Glutamatergic neuron (in vitro differentiated cells): ENCODE results near the gene EDA. TPM values are rescaled to one million over a fixed set of nuclear protein-coding genes. Genes with fewer than 3 reads are reported as not detected.

Source experiments
- DNase-seq: peaks from one replicate; pipeline ENCODE4 v3.0.0; 2022
- H3K27ac Mint-ChIP-seq: one replicate; pipeline ENCODE4 v1.8.0; 2020; ENCODE audit warnings: mild to moderate bottlenecking, mixed read lengths, inconsistent platforms; ENCODE audit not compliant: unreplicated experiment
- H3K27me3 Mint-ChIP-seq: one replicate; pipeline ENCODE4 v1.8.0; 2020; ENCODE audit warnings: mild to moderate bottlenecking, moderate library complexity, mixed read lengths, inconsistent platforms; ENCODE audit not compliant: unreplicated experiment
- H3K36me3 Mint-ChIP-seq: one replicate; pipeline ENCODE4 v1.8.0; 2020; ENCODE audit warnings: mild to moderate bottlenecking, mixed read lengths, inconsistent platforms; ENCODE audit not compliant: unreplicated experiment
- H3K4me1 Mint-ChIP-seq: one replicate; pipeline ENCODE4 v1.8.0; 2020; ENCODE audit warnings: mild to moderate bottlenecking, low read depth, mixed read lengths, inconsistent platforms; ENCODE audit not compliant: unreplicated experiment
- H3K4me3 Mint-ChIP-seq: one replicate; pipeline ENCODE4 v1.8.0; 2020; ENCODE audit warnings: mild to moderate bottlenecking, mixed read lengths, inconsistent platforms; ENCODE audit not compliant: unreplicated experiment
- H3K9me3 Mint-ChIP-seq: one replicate; pipeline ENCODE4 v1.8.0; 2020; ENCODE audit warnings: mild to moderate bottlenecking, moderate library complexity, mixed read lengths, inconsistent platforms; ENCODE audit not compliant: unreplicated experiment
- total RNA-seq: library from RNA; stranded (reverse); fragmentation: NEBNext Ultra II Directional; extraction: Animal tissue kit (Norgen Biotek cat#: 25700); gene quantifications from one replicate; pipeline ENCODE4 v1.2.1, GENCODE V29; 2021; ENCODE audit not compliant: unreplicated experiment
- TF ChIP-seq, protein P1 (sequence below): fragments of 200-600 bp; sonication (generic); IDR thresholded peaks from one replicate; pipeline ENCODE4 v1.5.0; 2021; ENCODE audit not compliant: partially characterized antibody, unreplicated experiment

Gene EDA
- total RNA-seq, 1 donor from 2014 or later, result 1.7 TPM

DNA sequence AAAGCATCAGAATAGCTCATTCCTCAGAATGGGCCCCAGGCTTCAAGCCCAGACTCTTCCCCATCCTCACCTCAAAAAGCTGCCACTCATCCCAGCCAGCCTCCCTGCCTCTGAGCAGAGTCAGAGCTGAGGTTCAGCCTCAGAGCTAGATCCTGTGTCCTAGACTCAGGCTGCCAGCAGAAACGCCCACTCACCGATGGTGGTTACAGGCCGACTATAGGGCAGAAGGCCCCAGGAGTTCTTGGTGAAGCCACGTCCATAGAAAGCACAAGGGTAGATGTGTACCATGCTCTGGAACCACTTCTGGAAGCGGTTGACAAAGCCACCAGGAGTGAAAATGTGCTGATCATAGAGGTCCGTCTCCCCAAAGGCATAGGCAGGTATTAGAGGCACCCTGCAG is 426.1 kb downstream of the EDA start:
- no peak overlapping the region for H3K27ac Mint-ChIP-seq
- H3K9me3 Mint-ChIP-seq, result peaks cover 1% of the 10 kb centered on the region
- H3K27me3 Mint-ChIP-seq, result no peaks in the 10 kb centered on the region
- H3K4me1 Mint-ChIP-seq, result no peaks in the 10 kb centered on the region
- TF ChIP-seq, protein P1, sequence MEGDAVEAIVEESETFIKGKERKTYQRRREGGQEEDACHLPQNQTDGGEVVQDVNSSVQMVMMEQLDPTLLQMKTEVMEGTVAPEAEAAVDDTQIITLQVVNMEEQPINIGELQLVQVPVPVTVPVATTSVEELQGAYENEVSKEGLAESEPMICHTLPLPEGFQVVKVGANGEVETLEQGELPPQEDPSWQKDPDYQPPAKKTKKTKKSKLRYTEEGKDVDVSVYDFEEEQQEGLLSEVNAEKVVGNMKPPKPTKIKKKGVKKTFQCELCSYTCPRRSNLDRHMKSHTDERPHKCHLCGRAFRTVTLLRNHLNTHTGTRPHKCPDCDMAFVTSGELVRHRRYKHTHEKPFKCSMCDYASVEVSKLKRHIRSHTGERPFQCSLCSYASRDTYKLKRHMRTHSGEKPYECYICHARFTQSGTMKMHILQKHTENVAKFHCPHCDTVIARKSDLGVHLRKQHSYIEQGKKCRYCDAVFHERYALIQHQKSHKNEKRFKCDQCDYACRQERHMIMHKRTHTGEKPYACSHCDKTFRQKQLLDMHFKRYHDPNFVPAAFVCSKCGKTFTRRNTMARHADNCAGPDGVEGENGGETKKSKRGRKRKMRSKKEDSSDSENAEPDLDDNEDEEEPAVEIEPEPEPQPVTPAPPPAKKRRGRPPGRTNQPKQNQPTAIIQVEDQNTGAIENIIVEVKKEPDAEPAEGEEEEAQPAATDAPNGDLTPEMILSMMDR, result no peak
- DNase-seq, result no peak
- no peaks in the 10 kb centered on the region for H3K36me3 Mint-ChIP-seq
- no peak overlapping the region for H3K4me3 Mint-ChIP-seq

DNA sequence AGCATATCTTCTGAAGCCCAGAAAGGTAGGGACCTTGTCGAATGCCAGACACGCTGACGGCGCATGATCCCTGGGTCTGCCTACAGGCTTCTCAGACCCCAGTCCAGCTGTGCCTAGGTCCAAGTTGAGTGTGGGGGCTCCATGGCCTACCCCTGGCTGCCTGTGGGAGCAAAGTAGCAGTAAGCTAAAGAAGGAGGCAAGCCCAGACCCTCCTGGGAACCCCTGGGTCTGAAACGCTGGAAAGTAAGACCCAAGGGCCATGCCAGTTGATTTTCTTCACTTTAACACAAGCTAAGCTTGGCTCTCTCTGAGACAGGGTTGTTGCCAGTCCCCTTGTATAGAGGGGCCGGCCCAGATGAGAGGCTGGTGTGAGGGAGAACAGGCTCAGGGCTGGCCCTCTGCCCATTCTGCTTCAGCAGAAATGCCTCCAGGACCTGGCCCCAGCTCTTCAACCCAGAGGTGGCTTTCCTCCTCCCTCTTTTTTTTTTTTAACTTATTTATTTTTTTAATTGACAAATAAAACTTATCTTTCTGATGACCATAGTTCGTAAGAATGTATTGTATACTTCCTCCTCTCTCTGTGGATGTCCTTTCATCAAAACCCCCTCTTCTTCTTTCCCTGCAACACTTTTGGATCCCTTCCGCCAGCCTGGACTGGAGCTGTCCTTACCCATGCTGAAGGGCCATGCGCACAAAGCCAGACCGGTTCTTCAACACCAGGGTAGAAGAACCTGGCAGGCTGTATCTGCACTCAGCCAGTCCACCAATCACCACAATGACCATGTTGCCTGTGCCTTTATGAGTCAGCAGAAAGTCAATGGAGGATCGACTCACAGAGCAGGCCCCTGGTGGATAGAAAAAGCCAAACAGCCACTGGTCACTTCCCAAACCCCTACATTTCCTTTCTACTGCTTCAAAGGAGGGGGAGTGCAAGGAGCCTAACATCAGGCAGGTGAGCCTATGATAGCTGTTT is 426.8 kb downstream of the EDA start:
- Mint-ChIP-seq H3K27ac (no peak overlapping the region), H3K4me1 (no peaks in the 10 kb centered on the region), H3K4me3 (no peak overlapping the region), H3K36me3 (no peaks in the 10 kb centered on the region), H3K9me3 (peaks cover 1% of the 10 kb centered on the region), H3K27me3 (no peaks in the 10 kb centered on the region)
- TF ChIP-seq, protein P1, result no peak
- no peak for DNase-seq

DNA sequence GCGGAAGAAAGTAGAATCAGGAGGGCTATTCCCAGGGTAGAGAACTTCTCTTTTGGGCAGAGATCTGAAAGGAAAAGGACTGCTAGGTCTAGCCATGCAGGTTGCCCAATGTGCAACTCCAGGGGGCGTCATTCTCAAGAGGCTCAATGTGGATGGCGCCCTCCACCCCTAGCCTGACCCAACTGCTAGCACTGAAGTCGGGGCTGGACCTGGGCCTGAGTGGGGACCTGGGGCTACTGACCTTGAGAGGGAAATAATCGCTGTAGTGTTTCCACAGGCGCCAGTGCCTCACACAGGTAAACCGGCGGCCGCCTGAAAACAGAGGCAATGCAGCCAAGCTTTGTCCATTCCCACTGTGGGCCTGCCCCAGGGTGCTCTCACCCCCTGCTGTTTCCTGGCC is 427.8 kb downstream of the EDA start:
- TF ChIP-seq, protein P1, result no peak
- Mint-ChIP-seq H3K36me3 (no peaks in the 10 kb centered on the region), H3K27ac (no peak overlapping the region), H3K4me3 (no peak overlapping the region), H3K27me3 (peaks cover 3% of the 10 kb centered on the region), H3K9me3 (no peaks in the 10 kb centered on the region), H3K4me1 (no peaks in the 10 kb centered on the region)
- DNase-seq, result no peak

DNA sequence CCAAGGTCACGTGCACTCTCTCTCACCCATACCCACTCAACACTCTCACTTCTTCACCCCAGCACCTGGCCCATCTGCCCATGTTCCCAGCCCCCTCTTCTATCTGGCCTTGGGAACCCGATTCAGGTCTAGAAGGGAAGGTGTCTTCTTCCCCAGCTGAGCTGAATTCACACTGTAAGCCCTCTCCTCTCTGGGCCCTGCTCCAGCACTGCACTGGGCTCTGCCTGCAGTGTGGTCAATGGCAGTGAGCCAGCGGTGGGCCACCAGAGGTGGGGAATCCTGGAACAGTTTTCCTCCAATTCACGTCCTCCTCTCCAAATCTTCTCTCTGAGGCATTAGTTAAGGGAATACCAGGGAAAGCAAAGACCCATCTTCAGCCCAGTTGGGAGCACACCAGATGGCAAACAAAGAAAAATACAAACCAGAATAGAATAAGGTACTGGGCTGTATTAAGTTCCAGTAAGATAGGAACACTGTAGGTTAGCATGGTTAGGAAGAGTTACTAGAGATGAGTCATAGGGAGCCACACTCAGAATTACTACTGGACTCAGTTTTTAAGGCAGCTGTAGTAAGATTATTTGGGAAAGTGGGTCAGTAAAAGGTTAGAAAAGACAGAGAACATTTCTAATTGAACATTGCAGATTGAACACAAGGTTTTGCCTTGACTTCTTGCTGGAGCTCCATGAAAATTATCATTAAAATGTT is 428.8 kb downstream of the EDA start:
- no peaks in the 10 kb centered on the region for H3K9me3 Mint-ChIP-seq
- TF ChIP-seq, protein P1, result no peak
- peaks cover 3% of the 10 kb centered on the region for H3K27me3 Mint-ChIP-seq
- no peaks in the 10 kb centered on the region for H3K4me1 Mint-ChIP-seq
- H3K4me3 Mint-ChIP-seq, result no peak overlapping the region
- H3K36me3 Mint-ChIP-seq, result no peaks in the 10 kb centered on the region
- DNase-seq, result no peak
- no peak overlapping the region for H3K27ac Mint-ChIP-seq

DNA sequence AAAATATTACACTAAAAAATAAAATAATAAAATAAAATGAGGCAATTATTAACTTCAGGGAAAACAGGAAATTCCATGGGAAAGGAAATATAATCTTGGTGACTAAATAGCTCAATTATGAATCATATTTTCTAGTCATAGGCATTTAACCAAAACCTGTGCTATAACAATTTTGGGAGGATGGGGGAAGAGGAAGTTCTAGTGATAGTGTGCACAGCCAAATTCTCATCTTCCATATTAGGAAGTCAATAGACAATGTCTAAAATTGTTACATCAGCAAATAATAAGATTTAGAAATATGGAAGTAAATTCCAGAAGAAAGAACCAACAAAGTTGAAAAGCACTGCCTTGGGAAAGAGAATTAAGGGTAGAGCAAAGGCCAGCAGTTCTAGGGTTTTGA is 431.1 kb downstream of the EDA start:
- Mint-ChIP-seq H3K27ac (no peak overlapping the region), H3K4me3 (no peak overlapping the region), H3K27me3 (peaks cover 3% of the 10 kb centered on the region), H3K9me3 (no peaks in the 10 kb centered on the region), H3K4me1 (no peaks in the 10 kb centered on the region), H3K36me3 (no peaks in the 10 kb centered on the region)
- TF ChIP-seq, protein P1, result no peak
- DNase-seq, result no peak
